ENCODE measurements around the gene XDH. TPM values are rescaled to one million over a fixed set of nuclear protein-coding genes. Genes with fewer than 3 reads are reported as not detected.

The XDH gene
- total RNA-seq, 1 donor from 2014 or later: 5.6 TPM

DNA sequence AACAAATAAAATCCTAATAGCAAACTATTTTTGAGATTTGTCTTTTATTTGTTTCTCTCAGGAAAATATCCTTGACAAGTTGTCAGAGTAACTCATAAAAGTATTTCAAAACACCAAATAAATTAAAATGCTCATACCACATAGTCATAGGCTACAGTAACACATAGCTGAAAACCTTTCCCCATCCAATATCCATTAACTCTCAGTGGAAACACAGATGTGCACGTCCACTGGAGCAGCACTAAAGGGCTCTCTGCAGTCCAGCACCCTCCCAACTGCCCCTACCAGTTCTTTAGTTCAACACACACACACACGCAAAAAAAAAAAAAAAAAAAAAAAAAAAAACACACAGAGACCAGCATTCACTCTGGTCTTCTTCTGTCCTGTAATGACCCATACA, 879 bp upstream of the XDH start:
- H3K27ac Mint-ChIP-seq: no peak overlapping the region

DNA sequence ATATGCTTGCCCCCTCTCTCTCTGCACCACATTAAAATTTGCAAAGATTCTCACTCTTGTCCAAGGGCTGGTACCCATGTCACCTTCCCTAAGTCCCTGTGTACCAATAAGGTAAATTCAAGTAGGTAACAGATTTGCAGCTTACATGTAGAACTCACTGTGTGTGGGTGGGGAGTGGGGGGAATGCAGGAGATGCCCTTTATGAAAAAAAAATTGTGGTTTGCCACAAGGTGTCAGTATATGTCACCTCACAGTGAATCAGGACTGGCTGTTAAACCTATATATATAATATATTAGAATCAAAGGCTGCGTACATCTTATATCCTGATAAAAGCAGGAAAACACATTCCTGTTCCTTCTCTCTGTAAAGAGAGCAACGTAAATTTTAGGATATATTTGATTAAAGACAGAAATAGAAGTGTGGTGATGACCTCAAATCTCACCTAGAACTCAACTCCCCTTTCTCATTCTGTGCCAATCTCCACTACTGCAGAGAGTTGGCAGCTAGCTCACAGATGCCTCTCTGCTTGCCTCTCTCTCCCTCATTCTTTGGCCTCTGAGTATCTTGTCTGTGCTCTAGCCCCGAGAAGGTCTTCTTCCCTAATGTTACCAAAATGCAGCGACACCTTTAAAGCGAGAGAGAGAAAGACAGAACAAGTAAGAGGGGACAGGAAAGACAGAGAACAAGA, 536 bp downstream of the XDH start:
- Mint-ChIP-seq H3K4me1 (ENCODE audit: low read depth) (peaks cover 10% of the 10 kb centered on the region), H3K36me3 (ENCODE audit: insufficient read depth) (no peaks in the 10 kb centered on the region), H3K27ac (peak overlapping the region; percentile 56), H3K27me3 (no peaks in the 10 kb centered on the region), H3K4me3 (ENCODE audit: low read depth) (no peak overlapping the region), H3K9me3 (ENCODE audit: low read depth) (peaks cover 5% of the 10 kb centered on the region)
- TF ChIP-seq, protein P1, sequence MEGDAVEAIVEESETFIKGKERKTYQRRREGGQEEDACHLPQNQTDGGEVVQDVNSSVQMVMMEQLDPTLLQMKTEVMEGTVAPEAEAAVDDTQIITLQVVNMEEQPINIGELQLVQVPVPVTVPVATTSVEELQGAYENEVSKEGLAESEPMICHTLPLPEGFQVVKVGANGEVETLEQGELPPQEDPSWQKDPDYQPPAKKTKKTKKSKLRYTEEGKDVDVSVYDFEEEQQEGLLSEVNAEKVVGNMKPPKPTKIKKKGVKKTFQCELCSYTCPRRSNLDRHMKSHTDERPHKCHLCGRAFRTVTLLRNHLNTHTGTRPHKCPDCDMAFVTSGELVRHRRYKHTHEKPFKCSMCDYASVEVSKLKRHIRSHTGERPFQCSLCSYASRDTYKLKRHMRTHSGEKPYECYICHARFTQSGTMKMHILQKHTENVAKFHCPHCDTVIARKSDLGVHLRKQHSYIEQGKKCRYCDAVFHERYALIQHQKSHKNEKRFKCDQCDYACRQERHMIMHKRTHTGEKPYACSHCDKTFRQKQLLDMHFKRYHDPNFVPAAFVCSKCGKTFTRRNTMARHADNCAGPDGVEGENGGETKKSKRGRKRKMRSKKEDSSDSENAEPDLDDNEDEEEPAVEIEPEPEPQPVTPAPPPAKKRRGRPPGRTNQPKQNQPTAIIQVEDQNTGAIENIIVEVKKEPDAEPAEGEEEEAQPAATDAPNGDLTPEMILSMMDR (IDR thresholded peaks at IDR 0.05; ENCODE audit: unreplicated experiment): peak; percentile 40
- DNase-seq (ENCODE audit: low spot score, unreplicated experiment): no peak

More for the DNA sequence above, 879 bp upstream of the XDH start:
- peaks cover 10% of the 10 kb centered on the region for H3K4me1 Mint-ChIP-seq (ENCODE audit: low read depth)
- TF ChIP-seq, protein P1 (IDR thresholded peaks at IDR 0.05; ENCODE audit: unreplicated experiment): no peak
- no peak for DNase-seq (ENCODE audit: low spot score, unreplicated experiment)
- no peak overlapping the region for H3K4me3 Mint-ChIP-seq (ENCODE audit: low read depth)
- H3K9me3 Mint-ChIP-seq (ENCODE audit: low read depth): peaks cover 12% of the 10 kb centered on the region
- no peaks in the 10 kb centered on the region for H3K27me3 Mint-ChIP-seq
- H3K36me3 Mint-ChIP-seq (ENCODE audit: insufficient read depth): no peaks in the 10 kb centered on the region

DNA sequence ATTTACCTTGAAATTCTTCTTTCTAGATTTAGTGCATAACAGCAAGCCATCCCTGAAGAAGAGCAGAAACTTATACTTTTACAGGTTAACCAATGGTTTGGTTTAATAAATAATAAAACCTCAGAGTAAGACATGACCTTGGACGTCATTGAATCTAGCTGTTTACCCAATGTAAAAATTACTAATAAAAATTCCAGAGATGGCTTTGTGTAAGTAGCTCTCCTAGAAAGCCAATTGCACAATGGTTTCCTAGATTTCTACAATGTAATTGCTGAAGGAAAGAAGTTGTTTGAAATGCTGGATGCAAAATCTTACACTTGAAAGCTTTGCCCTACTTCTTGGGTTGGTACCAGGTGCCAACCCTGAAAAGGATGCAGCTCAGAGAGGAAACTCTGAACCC, 1.5 kb downstream of the XDH start:
- no peak for DNase-seq (ENCODE audit: low spot score, unreplicated experiment)
- H3K27ac Mint-ChIP-seq: no peak overlapping the region
- H3K27me3 Mint-ChIP-seq: no peaks in the 10 kb centered on the region
- TF ChIP-seq, protein P1 (IDR thresholded peaks at IDR 0.05; ENCODE audit: unreplicated experiment): no peak
- no peaks in the 10 kb centered on the region for H3K36me3 Mint-ChIP-seq (ENCODE audit: insufficient read depth)
- H3K4me1 Mint-ChIP-seq (ENCODE audit: low read depth): peaks cover 10% of the 10 kb centered on the region
- peaks cover 4% of the 10 kb centered on the region for H3K9me3 Mint-ChIP-seq (ENCODE audit: low read depth)
- H3K4me3 Mint-ChIP-seq (ENCODE audit: low read depth): no peak overlapping the region

DNA sequence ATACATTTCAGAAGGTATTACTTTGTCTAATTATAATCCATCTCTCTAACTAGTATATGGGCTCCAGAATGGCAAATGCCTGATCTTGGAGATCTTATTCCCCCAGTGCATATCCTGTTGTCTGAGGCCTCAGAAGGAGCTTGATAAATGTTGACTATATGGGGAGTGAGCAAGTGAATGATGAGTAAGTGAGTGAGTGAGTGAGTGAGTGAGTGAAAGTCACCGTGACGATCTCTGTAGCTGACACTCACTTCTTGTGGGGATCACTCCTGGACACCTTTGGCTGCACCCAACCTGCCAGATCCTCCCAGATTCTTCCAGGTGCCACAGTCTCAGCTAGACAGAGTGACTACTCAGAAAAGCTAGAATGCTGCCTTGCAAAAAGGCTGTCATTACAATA, 2.8 kb downstream of the XDH start:
- Mint-ChIP-seq H3K36me3 (ENCODE audit: insufficient read depth) (no peaks in the 10 kb centered on the region), H3K4me3 (ENCODE audit: low read depth) (no peak overlapping the region), H3K9me3 (ENCODE audit: low read depth) (peaks cover 4% of the 10 kb centered on the region), H3K27me3 (no peaks in the 10 kb centered on the region), H3K4me1 (ENCODE audit: low read depth) (peaks cover 10% of the 10 kb centered on the region), H3K27ac (peak overlapping the region; percentile 14)
- TF ChIP-seq, protein P1 (IDR thresholded peaks at IDR 0.05; ENCODE audit: unreplicated experiment): no peak
- no peak for DNase-seq (ENCODE audit: low spot score, unreplicated experiment)

DNA sequence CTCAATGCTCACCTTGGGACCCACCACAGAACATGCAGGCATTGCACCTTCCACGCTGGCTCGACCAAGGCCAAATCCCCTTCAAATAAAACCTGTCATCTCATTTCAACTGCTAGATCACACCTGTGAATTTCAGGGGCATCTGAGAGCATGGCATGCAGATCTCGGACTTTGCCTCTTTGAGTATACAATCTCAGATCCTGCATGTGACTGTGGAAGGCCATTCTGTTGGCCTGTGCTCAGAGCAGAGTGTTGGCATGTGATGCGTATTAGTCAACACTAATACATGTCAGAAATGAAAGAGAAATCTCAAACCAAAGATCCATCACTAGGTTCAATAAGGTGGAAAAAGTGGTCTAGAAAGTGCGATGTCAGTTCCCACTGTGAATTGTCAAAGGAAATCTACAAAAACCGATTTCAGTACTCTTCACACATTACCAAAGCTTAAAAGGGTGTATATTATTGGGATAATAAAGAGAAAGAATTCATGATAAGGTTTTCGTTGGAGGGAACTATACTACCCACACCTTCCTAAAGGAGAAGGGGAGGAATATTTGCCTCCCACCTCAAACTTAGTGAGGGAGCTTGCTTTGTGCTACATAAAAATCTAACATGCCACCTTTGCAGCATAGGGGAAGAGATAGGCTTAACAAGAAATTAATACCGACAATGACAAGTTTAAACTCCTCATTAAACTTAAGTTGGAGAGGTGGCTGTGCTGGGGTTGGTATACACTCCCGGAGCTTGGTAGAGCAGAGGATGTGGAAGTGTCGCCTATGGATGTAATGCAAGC, 7.8 kb downstream of the XDH start:
- TF ChIP-seq, protein P1 (IDR thresholded peaks at IDR 0.05; ENCODE audit: unreplicated experiment): no peak
- no peak overlapping the region for H3K27ac Mint-ChIP-seq
- H3K9me3 Mint-ChIP-seq (ENCODE audit: low read depth): peaks cover 4% of the 10 kb centered on the region
- no peak for DNase-seq (ENCODE audit: low spot score, unreplicated experiment)
- no peaks in the 10 kb centered on the region for H3K36me3 Mint-ChIP-seq (ENCODE audit: insufficient read depth)
- H3K27me3 Mint-ChIP-seq: no peaks in the 10 kb centered on the region
- H3K4me3 Mint-ChIP-seq (ENCODE audit: low read depth): no peak overlapping the region
- no peaks in the 10 kb centered on the region for H3K4me1 Mint-ChIP-seq (ENCODE audit: low read depth)
